ENCODE measurements around the gene MVK. TPM values are rescaled to one million over a fixed set of nuclear protein-coding genes. Genes with fewer than 3 reads are reported as not detected.

Gene MVK
- total and polyA plus RNA-seq, 4 donors, result 34.9 to 50.3 (median 41.4) TPM

DNA sequence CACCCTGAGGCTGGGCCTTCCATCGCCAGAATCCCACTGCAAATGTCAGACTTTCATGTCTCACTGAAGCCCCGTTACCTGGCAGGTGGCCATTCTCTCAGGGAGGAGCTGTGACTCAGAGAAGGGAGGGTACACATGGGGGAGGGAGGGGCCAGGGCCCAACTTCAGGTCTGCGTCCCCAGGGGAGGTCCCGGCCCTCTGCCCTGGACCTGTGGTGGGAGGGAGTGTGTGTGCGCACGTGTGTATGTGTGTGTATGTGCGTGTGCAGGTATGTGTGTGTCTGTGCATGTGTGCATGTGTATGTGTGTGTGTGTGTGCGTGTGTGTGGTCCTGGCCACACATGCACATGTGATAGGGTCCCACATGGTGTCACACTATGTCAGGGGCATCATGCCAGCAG, 50.9 kb downstream of the MVK start:
- H3K9ac ChIP-seq (ENCODE audit: low read depth in 1 of 2, low read length in 2 of 2), result no peak overlapping the region
- no peaks in the 10 kb centered on the region for H3K36me3 ChIP-seq (ENCODE audit: control insufficient read depth in 4 of 4, insufficient read depth in 3 of 4, low read depth in 1 of 4, low read length in 3 of 4)
- 95% methylated on average over 8 of the region's 8 CpGs for WGBS
- TF ChIP-seq MAX (IDR thresholded peaks at IDR 0.05) (no peak), FOXA2 (IDR thresholded peaks at IDR 0.05) (no peak), RXRA (IDR thresholded peaks at IDR 0.05) (no peak), HNF4G (IDR thresholded peaks at IDR 0.05) (no peak), CTCF (IDR thresholded peaks at IDR 0.05; ENCODE audit: low read depth, low read length, missing input control) (no peak), NR2F2 (IDR thresholded peaks at IDR 0.05) (no peak), YY1 (IDR thresholded peaks at IDR 0.05) (no peak), ATF3 (IDR thresholded peaks at IDR 0.05) (no peak), FOXA1 (IDR thresholded peaks at IDR 0.05) (no peak), EGR1 (IDR thresholded peaks at IDR 0.05; ENCODE audit: low read depth in 2 of 2) (no peak), RAD21 (IDR thresholded peaks at IDR 0.05) (no peak), TAF1 (conservative IDR thresholded peaks at IDR 0.05) (no peak), SP1 (IDR thresholded peaks at IDR 0.05) (no peak), GABPA (IDR thresholded peaks at IDR 0.05 in 1 of 2, conservative IDR thresholded peaks at IDR 0.05 in 1 of 2) (no peak), HNF4A (conservative IDR thresholded peaks at IDR 0.05) (no peak), JUND (IDR thresholded peaks at IDR 0.05) (no peak)
- TF ChIP-seq, protein P1, sequence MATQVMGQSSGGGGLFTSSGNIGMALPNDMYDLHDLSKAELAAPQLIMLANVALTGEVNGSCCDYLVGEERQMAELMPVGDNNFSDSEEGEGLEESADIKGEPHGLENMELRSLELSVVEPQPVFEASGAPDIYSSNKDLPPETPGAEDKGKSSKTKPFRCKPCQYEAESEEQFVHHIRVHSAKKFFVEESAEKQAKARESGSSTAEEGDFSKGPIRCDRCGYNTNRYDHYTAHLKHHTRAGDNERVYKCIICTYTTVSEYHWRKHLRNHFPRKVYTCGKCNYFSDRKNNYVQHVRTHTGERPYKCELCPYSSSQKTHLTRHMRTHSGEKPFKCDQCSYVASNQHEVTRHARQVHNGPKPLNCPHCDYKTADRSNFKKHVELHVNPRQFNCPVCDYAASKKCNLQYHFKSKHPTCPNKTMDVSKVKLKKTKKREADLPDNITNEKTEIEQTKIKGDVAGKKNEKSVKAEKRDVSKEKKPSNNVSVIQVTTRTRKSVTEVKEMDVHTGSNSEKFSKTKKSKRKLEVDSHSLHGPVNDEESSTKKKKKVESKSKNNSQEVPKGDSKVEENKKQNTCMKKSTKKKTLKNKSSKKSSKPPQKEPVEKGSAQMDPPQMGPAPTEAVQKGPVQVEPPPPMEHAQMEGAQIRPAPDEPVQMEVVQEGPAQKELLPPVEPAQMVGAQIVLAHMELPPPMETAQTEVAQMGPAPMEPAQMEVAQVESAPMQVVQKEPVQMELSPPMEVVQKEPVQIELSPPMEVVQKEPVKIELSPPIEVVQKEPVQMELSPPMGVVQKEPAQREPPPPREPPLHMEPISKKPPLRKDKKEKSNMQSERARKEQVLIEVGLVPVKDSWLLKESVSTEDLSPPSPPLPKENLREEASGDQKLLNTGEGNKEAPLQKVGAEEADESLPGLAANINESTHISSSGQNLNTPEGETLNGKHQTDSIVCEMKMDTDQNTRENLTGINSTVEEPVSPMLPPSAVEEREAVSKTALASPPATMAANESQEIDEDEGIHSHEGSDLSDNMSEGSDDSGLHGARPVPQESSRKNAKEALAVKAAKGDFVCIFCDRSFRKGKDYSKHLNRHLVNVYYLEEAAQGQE (IDR thresholded peaks at IDR 0.05), result no peak
- TF ChIP-seq, protein P2, sequence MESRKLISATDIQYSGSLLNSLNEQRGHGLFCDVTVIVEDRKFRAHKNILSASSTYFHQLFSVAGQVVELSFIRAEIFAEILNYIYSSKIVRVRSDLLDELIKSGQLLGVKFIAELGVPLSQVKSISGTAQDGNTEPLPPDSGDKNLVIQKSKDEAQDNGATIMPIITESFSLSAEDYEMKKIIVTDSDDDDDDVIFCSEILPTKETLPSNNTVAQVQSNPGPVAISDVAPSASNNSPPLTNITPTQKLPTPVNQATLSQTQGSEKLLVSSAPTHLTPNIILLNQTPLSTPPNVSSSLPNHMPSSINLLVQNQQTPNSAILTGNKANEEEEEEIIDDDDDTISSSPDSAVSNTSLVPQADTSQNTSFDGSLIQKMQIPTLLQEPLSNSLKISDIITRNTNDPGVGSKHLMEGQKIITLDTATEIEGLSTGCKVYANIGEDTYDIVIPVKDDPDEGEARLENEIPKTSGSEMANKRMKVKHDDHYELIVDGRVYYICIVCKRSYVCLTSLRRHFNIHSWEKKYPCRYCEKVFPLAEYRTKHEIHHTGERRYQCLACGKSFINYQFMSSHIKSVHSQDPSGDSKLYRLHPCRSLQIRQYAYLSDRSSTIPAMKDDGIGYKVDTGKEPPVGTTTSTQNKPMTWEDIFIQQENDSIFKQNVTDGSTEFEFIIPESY (IDR thresholded peaks at IDR 0.05), result no peak
- no peaks in the 10 kb centered on the region for H3K27me3 ChIP-seq (ENCODE audit: control insufficient read depth in 4 of 4, insufficient read depth in 4 of 4, low read length in 3 of 4)
- H3K4me1 ChIP-seq (ENCODE audit: control insufficient read depth in 4 of 4, insufficient read depth in 4 of 4, low read length in 3 of 4), result no peaks in the 10 kb centered on the region
- H3K9me3 ChIP-seq (ENCODE audit: control insufficient read depth in 4 of 4, low read length in 3 of 4), result no peaks in the 10 kb centered on the region
- DNase-seq (ENCODE audit: low spot score), result no peak
- no peak overlapping the region for H3K27ac ChIP-seq (ENCODE audit: low read depth in 1 of 2, low read length in 2 of 2)
- H3K4me3 ChIP-seq (ENCODE audit: low read depth in 1 of 3, low read length in 3 of 3), result no peak overlapping the region

Measured in liver (tissue), 9 donors.